ENCODE results near the gene RAP1GDS1. TPM values are rescaled to one million over a fixed set of nuclear protein-coding genes. Genes with fewer than 3 reads are reported as not detected.

The RAP1GDS1 gene
- total and polyA plus RNA-seq, 8 donors = 6.6 to 24.9 (median 20.7) TPM

GRCh38 chr4:98311656-98312055, 50.5 kb downstream of the RAP1GDS1 start:
- H3K4me1 ChIP-seq = no peaks in the 10 kb centered on the region
- ATAC-seq (no peak), FAIRE-seq (no peak), DNase-seq (no peak)
- H3K27ac ChIP-seq = no peak overlapping the region
- H3K9me3 ChIP-seq = no peaks in the 10 kb centered on the region
- intact Hi-C loops (cut with DNase I) = no loop called here
- H3K27me3 ChIP-seq = no peaks in the 10 kb centered on the region
- TF ChIP-seq, protein P1, sequence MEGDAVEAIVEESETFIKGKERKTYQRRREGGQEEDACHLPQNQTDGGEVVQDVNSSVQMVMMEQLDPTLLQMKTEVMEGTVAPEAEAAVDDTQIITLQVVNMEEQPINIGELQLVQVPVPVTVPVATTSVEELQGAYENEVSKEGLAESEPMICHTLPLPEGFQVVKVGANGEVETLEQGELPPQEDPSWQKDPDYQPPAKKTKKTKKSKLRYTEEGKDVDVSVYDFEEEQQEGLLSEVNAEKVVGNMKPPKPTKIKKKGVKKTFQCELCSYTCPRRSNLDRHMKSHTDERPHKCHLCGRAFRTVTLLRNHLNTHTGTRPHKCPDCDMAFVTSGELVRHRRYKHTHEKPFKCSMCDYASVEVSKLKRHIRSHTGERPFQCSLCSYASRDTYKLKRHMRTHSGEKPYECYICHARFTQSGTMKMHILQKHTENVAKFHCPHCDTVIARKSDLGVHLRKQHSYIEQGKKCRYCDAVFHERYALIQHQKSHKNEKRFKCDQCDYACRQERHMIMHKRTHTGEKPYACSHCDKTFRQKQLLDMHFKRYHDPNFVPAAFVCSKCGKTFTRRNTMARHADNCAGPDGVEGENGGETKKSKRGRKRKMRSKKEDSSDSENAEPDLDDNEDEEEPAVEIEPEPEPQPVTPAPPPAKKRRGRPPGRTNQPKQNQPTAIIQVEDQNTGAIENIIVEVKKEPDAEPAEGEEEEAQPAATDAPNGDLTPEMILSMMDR (IDR thresholded peaks at IDR 0.05) = no peak
- 98 to 99% methylated on average over 4 of the region's 4 CpGs for WGBS, 2 donors
- H3K4me3 ChIP-seq = no peak overlapping the region
- H3K36me3 ChIP-seq = no peaks in the 10 kb centered on the region

DNA sequence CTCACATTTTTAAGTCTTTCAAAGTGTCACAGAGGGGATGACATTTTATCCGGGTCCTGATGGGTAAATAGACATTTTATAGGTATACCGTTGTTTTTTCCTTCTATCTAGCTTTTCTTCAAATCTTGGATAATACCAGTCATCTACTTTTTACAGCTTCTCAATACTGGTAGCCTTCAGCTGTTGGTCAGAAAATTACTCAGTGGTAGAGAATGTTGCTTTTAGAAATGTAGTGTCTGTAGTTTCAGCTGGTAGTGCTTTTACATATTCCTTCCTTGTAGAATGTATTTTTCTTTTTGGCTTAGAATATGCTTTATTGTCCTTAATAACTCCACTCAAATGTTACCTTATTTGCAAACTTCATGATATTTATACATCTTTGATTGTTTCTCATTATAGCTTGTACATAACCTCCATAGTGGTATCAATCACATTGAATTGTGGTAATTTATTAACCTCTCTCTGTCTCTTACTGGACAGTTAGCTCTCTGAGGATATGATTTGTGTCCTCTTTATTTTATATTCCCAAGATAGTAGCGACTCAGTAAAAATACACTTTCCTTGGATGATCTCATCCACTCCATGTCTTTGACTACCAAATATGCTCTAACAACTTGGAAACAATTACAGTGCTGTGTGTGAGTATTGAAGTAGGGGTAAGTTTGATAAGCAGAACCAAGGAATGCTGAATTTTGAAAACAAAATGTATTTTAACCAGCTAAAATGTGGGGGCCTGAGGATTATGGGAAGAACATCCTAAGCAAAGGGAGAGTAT, 53.8 kb downstream of the RAP1GDS1 start:
- FAIRE-seq (no peak), ATAC-seq (no peak), DNase-seq (no peak)
- WGBS, 2 donors = 97 to 99% methylated on average over 3 of the region's 3 CpGs
- H3K4me3 ChIP-seq = no peak overlapping the region
- H3K27ac ChIP-seq = no peak overlapping the region
- no peaks in the 10 kb centered on the region for H3K36me3 ChIP-seq
- TF ChIP-seq, protein P1 (IDR thresholded peaks at IDR 0.05) = no peak
- H3K27me3 ChIP-seq = no peaks in the 10 kb centered on the region
- intact Hi-C loops (cut with DNase I) = no loop called here
- no peaks in the 10 kb centered on the region for H3K4me1 ChIP-seq
- no peaks in the 10 kb centered on the region for H3K9me3 ChIP-seq

- intact Hi-C loops (cut with DNase I) = no loop called here
- Histone ChIP-seq H3K27me3 (no peaks in the 10 kb centered on the region), H3K4me1 (no peaks in the 10 kb centered on the region), H3K9me3 (no peaks in the 10 kb centered on the region), H3K4me3 (no peak overlapping the region), H3K36me3 (no peaks in the 10 kb centered on the region), H3K27ac (no peak overlapping the region)
- ATAC-seq (no peak), DNase-seq (no peak), FAIRE-seq (no peak)
- WGBS, 2 donors = 98 to 100% methylated on average over 2 of the region's 2 CpGs
- TF ChIP-seq, protein P1 (IDR thresholded peaks at IDR 0.05) = no peak
Observed at GRCh38 chr4:98318521-98318920, 57.3 kb downstream of the RAP1GDS1 start.

- Histone ChIP-seq H3K4me3 (no peak overlapping the region), H3K9me3 (no peaks in the 10 kb centered on the region), H3K36me3 (no peaks in the 10 kb centered on the region), H3K27ac (no peak overlapping the region), H3K4me1 (no peaks in the 10 kb centered on the region), H3K27me3 (no peaks in the 10 kb centered on the region)
- ATAC-seq (no peak), DNase-seq (no peak), FAIRE-seq (no peak)
- 98 to 100% methylated on average over 1 of the region's 1 CpG for WGBS, 2 donors
- intact Hi-C loops (cut with DNase I) = no loop called here
- TF ChIP-seq, protein P1 (IDR thresholded peaks at IDR 0.05) = no peak
Observed at GRCh38 chr4:98319021-98319420, 57.8 kb downstream of the RAP1GDS1 start.

DNA sequence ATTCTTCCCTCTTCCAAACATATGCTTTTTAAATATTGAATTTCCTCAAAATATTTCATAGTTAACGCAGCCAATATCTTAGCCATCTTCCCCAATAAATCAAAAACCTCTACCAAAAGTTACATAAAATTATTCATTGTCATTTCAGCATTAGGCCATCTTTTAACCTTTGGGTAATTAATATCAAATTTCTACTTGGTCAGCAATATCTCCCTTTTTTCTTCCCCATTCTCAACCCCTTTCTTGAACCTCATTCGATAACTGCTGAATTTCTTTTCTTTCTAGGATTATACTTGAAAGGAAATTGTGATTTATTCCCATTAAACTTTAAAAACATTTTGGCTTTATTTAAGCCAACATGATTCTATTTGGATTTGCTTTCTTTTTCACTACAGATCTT, 65.0 kb downstream of the RAP1GDS1 start:
- TF ChIP-seq, protein P1 (IDR thresholded peaks at IDR 0.05) = no peak
- FAIRE-seq (no peak), DNase-seq (no peak), ATAC-seq (no peak)
- no peaks in the 10 kb centered on the region for H3K9me3 ChIP-seq
- H3K36me3 ChIP-seq = no peaks in the 10 kb centered on the region
- intact Hi-C loops (cut with DNase I) = no loop called here
- WGBS, 2 donors = 95 to 98% methylated on average over 2 of the region's 2 CpGs
- H3K27me3 ChIP-seq = no peaks in the 10 kb centered on the region
- H3K4me1 ChIP-seq = no peaks in the 10 kb centered on the region
- no peak overlapping the region for H3K27ac ChIP-seq
- H3K4me3 ChIP-seq = no peak overlapping the region

Measured in pancreas (tissue), 10 donors.